Breast epithelium (tissue), 3 donors: ENCODE data around the gene BTBD8.

Experiments
- POLR2A ChIP-seq: fragments of 450-650 bp; IDR thresholded peaks from one replicate; pipeline ENCODE4 v1.6.1; 2016; ENCODE audit warnings: antibody characterized with exemption, mild to moderate bottlenecking, moderate library complexity
- POLR2AphosphoS5 ChIP-seq, 3 donors: sonication (generic); formaldehyde crosslinking; IDR thresholded peaks; one replicate each; pipeline ENCODE4 v1.6.1; 2017; ENCODE audit warnings: antibody characterized with exemption in 3 of 3
- TF ChIP-seq, protein P1 (sequence below), 3 donors: fragments of 450-650 bp; IDR thresholded peaks; one replicate each; pipeline ENCODE4 v1.5.1; 2016 to 2017; ENCODE audit warnings: antibody characterized with exemption in 3 of 3, mild to moderate bottlenecking in 3 of 3, moderate library complexity in 3 of 3

- TF ChIP-seq, protein P1, sequence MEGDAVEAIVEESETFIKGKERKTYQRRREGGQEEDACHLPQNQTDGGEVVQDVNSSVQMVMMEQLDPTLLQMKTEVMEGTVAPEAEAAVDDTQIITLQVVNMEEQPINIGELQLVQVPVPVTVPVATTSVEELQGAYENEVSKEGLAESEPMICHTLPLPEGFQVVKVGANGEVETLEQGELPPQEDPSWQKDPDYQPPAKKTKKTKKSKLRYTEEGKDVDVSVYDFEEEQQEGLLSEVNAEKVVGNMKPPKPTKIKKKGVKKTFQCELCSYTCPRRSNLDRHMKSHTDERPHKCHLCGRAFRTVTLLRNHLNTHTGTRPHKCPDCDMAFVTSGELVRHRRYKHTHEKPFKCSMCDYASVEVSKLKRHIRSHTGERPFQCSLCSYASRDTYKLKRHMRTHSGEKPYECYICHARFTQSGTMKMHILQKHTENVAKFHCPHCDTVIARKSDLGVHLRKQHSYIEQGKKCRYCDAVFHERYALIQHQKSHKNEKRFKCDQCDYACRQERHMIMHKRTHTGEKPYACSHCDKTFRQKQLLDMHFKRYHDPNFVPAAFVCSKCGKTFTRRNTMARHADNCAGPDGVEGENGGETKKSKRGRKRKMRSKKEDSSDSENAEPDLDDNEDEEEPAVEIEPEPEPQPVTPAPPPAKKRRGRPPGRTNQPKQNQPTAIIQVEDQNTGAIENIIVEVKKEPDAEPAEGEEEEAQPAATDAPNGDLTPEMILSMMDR (IDR thresholded peaks at IDR 0.05) = no peak
- TF ChIP-seq POLR2A = no peak
- TF ChIP-seq POLR2AphosphoS5 (IDR thresholded peaks at IDR 0.05) = no peak
These were observed 111.6 kb downstream of the BTBD8 start for GRCh38 chr1:92191726-92192125.
